ENCODE measurements around the gene OLFML2A.

Gene OLFML2A

DNA sequence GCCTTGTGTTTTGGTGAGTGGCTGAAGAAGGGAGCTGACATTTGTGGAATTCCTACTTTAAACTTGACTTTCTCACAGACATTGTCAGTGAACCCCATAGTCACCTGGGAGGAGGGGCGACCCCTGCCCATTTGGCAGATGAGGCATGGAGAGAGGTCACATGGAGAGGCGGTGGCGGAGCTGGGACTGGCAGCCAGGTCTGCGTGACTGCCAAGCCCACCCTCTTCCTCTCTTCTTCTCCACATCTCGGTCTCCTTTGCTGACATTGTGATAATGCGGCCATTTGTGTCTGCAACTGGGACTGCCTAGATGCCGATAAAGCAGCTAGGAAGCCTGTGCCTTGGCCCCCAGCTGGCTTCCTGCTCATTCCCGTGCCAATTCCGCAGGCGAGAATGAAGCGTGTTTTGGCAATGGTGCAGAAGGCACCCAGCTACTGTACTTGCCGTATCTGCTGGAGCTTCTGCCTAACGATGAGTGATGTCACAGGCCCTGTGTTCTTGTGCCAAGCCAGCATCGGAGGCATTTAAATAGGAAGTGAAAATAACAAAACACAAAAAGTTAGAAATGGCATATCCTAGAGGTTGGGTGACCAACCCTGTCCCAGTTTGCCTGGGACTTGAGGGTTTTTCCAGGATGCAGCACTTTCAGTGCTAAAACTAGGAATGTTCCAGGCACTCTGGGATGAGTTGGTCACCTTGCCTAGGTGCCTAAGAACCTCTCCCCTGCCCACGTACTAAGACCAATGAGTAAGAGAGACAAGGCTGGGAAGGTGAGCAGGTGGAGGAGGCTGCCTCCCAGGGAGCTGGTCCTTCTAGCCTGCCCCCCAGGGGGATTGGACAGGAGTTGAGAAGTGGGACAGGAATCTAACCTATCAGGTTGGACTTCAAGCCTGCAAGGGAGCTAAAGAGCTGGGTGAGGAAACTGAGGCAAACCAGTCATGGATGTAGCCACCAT lies 23.6 kb downstream of the OLFML2A start:
- no peak for DNase-seq

DNA sequence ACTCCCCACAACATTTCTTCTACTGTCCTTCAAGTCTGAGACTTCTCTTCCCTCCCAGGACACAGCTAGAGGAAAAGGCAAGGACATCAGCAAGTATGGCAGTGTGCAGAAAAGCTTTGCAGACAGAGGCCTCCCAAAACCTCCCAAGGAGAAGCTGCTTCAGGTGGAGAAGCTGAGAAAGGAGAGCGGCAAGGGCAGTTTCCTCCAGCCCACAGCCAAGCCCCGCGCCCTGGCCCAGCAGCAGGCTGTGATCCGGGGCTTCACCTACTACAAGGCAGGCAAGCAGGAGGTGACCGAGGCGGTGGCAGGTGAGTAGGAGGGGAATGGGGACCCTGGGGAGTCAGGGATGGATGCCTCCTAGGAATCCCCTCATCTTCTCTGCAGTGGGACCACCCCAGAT lies 24.4 kb downstream of the OLFML2A start:
- DNase-seq, result no peak

DNA sequence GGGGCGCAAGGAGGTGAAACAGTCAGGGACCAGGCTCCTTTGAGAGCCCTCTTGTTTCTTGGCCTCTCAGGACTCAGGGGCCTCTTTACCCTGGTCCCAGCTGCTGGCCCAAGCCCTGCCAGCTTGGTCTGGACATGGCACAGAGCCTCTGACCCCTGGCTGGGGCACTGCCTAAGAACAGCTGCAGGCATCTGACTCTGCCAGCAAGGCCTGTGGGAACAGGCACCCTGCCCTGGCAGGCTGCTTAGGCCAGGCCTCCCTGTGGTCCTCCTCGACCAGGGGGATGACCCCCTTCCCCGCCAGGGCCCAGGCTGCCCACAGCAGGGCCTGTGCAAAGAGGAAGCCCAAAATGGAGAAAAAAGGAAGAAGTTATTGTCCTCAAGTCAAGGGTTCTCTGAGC lies 25.5 kb downstream of the OLFML2A start:
- no peak for DNase-seq

DNA sequence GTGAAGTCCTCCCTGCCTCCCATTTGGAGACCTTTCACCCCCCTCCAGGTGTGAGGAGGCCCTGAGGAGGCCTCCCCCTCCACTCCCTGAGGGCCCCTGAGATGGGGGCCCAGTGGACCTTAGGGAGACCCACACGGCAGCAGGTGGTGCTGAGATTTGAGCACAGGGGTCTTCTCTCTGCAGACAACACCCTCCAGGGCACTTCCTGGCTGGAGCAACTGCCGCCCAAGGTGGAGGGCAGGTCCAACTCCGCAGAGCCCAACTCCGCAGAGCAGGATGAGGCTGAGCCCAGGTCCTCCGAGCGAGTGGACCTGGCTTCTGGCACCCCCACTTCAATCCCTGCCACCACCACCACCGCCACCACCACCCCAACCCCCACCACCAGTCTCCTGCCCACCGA lies 27.0 kb downstream of the OLFML2A start:
- DNase-seq, result no peak

DNA sequence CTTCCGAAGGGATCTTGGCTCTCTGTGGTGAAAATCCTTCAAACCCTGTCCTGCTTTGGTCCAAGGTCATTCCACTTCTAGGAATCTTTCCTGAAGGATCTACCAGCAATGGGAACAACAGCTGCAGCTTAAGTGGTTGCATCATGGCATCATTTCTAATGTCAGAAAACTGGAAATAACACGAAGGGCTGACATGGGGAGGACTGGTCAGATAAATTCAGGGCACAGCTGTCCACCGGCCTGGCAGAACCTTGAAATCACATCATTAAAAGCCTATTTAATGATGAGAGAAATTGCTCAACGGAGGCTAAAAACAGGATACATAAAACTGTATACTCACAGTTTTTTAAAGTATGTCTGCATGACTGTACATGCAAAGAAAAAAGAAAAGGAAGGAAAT lies 28.3 kb downstream of the OLFML2A start:
- DNase-seq, result no peak

DNA sequence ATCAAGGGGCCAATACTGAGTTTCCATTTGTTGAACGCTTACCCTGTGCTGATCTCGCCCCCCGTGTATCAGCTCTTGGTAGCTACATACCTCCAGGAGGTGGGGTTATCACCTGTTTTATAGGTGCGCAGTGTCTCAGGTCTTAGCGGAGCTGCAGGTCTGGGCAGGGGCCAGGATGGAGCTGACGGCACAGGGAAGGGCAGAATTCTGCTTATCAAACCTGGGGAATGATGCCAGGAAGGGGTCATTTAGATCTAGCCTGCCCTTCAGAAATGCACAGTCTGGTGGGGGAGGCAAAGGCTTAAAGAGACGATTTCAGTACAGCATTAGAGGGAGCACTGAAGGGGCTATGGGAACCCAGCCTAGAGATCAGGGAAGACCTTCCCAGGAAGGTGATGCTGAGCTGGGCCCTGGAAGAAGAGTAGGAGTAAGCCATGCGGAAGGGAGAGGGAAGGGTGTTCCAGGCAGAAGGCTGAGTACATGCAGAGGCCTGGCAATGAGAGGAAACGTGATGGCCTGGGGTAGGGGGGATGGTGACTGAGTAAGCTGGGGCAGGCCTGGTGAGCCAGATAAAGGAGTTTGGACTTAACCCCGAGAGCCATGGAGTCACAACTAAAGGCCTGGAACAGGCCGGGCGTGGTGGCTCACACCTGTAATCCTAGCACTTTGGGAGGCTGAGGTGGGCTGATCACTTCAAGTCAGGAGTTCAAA lies 31.5 kb downstream of the OLFML2A start:
- no peak for DNase-seq

DNA sequence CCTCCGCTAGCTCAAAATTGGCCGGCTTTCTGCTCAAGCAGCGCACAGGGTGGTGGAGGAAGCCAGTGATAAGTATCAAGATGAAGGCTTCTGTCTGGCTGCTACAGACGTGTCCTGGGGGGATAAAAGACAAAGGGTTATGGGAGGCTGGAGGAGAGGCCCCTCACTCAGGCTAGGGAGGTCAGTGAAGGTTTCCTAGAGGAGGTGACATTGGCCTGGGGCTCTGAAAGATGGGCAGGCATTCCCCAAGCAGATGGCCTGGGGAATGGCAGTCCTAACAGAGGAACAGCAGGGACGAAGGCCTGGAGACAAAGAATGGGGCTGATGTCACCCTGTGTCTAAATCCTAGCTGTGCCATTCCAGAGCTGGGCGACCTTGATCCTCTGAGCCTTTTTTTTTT lies 32.3 kb downstream of the OLFML2A start:
- DNase-seq, result no peak

DNA sequence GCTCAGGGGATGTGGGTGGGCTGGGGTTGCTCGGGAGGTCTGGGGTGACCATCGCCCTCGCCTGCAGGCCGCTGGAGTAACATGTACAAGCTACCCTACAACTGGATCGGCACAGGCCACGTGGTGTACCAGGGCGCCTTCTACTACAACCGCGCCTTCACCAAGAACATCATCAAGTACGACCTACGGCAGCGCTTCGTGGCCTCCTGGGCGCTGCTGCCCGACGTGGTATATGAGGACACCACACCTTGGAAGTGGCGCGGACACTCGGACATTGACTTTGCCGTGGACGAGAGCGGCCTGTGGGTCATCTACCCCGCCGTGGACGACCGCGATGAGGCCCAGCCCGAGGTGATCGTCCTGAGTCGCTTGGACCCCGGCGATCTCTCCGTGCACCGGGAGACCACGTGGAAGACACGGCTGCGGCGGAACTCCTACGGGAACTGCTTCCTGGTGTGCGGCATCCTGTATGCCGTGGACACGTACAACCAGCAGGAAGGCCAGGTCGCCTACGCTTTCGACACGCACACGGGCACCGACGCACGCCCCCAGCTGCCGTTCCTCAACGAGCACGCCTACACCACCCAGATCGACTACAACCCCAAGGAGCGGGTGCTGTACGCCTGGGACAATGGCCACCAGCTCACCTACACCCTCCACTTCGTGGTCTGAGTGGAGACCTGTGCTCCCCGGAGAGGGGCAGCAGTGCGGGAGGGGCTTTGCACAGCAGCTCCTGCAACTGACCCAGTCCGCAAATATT lies 33.0 kb downstream of the OLFML2A start:
- DNase-seq, result no peak

DNA sequence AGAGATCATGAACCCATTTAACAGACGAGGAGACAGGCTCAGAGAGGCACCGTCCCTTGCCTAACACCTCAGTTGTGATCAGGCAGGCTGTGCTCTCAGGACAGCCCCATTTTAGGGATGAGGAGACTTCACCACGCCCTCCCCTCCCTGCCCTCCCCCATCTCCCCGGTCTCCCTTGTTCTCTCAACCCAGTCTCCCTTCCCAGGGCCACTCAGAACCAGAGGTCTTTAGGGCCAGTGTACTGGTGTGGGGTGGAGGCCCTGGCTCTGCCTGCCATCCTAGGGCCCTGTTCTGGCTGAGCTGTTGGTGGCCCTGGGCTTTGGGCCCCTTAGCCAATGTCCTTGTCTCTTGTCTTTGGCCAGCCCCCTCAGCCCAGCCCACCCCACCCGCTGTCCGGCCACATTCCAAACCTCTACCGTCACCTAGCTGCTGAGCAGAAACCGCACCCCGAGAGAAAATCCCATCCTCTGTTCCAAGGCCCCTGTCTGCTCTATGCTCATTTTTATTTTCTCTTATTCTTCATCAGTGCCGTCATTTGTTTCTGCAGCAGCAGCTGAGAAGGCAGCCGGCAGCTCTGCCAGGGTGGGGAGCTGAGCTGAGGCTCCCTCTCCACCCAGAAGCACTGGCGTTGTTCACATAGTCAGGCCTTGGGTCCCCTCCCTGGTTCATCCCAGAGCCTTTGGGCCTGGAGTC lies 33.9 kb downstream of the OLFML2A start:
- DNase-seq, result no peak

DNA sequence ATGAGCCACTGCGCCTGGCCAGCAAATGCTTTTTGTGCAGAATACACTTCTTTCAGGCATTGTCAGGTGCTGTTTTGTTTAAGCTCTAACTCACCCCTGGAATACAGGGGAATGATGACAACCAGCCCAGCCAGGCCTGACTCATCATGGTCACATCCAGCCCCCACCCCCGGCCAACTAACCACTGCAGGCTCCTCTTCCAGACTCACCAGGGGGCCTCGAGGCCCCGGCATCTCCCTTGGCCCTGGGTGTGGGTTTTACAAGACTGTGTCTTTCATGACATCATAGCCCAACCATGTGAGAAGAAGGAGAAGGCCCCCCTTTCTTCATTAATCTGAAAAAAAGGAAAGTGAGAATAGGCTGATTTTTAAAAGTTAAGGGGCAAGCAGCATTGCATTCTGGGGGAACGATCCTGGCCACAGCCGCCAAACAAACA lies 35.5 kb downstream of the OLFML2A start:
- DNase-seq, result no peak

DNA sequence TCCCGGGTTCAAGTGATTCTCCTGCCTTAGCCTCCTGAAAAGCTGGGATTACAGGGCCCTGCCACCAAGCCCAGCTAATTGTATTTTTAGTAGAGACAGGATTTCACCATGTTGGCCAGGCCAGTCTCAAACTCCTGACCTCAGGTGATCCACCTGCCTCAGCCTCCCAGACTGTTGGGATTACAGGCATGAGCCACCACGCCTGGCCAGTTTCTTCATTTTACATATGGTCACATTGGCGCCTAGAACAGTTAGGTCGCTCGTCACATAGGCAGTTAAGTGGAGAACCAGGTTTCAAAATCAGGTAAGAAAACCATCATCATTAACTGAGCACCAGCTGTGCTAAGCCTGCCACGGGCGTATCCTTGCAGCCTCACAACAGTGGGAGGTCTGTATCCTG lies 36.1 kb downstream of the OLFML2A start:
- no peak for DNase-seq

DNA sequence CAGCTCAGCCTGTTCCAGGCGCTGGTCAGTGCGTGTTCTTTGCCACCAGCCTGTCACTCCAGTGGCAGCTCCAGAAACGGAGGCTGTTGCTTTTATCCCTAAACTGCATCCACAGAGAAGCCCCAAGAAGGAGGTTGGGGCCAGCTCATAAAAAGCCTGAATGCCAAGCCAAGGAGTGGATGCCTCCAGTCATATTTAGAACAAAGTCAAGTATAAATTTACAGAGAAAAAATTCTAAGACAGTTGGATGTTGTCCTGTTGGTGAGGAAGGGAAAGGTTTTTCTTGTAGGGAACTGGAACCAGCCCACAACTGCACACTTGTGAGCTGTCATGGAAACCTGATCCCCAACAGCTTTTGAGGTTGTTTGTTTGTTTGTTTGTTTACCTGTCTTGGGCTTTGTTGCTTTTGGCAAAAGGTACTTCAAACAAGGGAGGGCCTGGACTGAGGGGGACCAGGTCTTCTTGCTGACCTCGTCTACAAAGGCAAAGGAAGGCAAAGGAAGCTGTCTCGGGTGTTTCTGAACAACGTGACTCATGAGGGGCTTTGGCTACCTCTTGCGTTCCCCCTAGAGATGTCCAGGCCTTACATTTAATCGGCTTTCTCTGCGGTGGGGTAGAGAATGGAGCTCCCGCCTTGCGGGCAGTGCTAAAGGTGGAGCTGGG lies 36.7 kb downstream of the OLFML2A start:
- DNase-seq, result no peak

DNA sequence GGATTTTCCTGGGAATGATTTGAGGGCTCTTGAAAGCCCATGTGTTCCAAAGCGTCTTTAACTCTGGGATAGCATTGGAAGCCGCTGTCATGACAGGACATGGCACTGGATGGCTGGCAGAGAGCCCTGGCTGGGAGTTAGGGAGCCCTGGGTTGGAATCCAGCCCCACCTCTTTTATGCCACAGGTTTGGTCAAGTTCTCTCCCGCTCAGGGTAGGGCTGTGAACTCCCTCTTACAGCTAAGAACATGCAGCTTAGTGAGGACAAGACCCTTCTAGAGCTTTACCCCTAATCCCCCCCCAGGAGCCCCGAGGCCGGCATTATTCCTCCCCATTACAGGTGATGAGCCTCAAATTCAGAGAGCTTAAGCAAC lies 37.2 kb downstream of the OLFML2A start:
- no peak for DNase-seq

DNA sequence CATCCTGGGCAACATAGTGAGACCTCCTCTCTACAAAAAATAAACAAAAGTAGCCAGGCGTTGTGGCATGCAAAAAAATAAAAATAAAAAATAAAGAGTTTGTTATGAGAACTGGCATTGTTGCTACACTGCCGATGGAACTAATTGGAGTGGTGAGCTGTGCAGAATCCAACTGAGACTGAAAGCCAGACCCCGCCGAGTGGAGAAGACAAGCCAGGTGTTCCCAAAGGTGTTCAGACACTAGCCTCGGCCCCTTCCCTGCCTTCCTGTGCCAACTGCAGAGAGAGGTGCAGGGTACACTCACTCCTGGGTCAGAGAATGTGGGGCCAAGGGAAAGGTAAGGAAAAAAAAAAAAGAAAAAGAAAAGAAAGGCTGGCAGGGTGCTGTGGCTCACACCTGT lies 38.7 kb downstream of the OLFML2A start:
- no peak for DNase-seq

DNA sequence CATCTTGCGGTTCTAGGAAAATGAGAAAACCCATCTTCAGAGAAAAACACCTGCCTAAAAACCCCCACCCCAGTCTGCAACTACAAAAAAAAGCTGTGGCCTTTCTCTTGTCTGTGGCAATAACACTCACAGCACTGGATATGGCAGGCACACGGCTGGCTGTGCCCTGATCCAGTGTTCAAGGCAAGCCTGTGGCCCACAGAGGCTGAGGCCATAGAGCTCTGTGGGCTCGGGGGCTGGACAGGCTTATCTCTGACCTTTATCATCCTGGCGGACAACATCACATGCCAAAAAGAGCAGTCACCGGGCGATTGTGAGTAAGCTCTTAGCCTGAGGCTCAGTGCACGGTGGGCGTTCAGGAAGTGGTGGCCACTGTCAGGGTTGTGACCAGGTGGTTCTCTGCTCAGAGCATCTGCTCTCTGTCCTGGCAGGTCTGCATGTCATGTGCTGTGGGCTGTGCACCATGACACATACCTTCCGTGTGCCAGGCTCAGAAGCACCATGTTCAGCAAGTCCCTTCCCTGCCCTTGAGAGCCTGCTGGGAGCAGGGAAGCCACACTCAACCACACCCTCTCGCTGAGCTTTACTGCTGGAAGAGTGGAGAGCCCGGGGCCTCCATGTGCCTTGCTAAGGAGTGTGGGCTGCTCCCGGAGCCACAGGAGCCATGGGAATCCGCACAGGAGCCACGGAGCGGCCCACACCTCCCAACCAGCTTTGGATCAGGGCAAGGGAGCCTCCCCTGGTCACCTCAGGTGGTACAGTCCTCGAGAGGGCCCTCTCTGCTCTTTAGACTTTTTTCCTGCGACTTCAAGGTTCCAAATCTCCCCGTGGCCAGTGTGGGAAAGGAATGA lies 41.7 kb downstream of the OLFML2A start:
- DNase-seq, result no peak

DNA sequence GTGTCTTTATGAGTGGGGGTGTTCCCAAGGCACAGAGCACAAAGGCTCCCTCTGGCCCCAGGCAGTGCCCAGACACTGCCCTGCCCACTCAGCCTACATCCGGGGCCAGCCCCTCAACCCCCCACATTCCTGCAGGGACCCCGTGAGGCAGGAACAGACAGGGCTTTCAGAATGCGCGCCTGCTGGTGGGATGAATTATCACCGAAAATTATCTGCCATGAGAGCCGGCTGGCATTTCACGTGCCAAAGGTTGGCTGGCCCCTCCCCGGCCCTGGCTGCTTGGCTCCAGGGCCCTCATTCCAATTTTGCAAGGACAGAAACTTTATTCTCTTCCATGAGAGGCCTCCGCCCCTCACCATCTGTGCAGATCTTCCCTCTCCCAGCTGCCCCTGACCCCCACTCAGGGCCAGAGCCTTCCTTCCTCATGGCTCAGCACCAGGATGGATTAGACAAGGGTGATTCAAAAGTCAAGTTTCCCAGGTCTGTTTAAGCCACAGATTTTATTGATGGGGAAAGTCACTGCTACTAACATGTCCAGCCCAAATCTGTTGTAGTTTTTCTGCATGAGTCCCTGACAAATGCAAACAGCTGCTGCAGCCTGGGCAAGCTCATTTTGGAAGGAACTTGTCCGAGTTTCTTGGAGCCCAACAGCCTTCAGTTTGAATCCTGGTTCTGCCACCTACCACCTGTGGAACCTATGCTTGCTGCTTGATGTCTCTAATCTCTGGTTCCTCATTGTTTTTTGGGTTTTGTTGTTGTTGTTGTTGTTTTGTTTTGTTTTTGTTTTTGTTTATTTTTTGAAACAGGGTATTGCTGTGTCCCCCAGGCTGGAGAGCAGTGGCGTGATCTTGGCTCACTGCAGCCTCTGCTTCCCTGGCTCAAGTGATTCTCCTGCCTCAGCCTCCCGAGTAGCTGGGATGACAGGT lies 44.0 kb downstream of the OLFML2A start:
- DNase-seq, result no peak

DNA sequence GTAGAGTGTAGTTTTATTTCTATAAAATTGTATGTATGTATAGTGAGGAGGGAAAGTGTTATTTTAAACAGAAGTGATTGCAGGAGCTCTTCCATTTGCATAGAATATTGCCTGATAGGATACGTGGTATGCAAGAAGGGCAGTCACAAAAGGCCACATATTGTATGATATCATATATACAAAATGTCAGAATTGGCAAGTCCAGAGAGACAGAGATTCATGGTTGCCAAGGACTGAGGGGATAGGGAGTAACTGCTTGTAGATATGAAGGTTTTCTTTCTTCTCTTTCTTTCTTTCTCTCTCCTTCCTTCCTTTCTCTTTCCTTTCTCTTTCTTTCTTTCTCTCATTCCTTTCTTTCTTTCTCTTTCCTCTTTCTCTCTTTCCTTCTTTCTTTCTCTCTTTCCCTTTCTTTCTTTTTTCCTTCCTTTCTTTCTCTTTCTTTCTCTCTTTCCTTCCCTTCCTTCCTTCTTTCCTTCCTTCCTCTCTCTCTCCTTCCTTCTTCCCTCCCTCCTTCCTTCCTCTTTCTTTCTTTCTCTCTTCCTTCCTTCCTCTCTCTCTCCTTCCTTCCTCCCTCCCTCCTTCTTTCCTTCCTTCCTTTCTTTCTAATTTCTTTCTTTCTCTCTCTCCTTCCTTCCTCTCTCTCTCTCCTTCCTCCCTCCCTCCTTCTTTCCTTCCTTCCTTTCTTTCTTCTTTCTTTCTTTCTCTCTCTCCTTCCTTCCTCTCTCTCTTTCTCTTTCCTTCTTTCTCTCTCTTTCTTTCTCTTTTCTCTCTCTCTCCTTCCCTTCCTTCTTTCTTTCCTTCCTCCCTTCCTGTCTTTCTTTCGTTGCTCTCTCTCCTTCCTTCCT lies 51.8 kb downstream of the OLFML2A start:
- DNase-seq, result no peak

DNA sequence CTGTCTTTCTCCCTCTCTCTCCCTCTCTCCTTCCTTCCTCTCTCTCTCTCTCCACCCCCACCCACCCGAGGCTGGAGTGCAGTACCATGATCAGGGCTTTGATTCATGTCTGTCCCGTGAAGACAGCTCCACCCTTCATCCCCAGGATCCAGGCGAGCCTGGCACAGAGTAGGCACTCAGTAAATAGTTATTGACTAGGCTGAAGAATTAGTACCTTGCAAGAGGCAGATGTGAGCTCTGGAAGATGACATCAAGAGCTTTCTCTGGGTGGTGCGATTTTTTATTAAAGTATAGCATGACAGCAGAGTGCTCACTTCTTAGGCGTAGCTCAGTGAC lies 52.4 kb downstream of the OLFML2A start:
- DNase-seq, result no peak

DNA sequence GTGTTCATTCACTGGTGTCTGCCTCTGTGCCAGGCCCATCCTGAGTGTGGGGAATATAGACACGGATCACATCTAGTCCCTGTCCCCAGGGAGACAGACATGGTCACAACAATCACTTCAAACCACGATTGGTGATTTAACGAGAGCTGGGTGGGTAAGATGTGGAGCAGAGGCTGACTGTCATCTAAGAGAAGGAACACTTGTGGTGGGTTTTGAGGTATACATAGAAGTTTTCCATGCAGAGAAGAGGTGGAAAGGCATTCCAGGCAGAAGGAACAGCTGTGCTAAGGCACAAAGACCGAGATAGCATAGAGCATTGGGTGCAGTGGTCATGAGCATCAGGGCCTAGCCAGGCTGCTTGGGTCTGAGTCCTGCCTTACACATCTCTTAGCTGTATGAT lies 53.7 kb downstream of the OLFML2A start:
- DNase-seq, result no peak
